IMR-90 (cell line): ENCODE measurements around the gene CXCL8.

Source experiments
- MAFK ChIP-seq: IDR thresholded peaks from 2 replicates; pipeline ENCODE4 v1.6.1; 2012; ENCODE audit warnings: low read depth, low read length, improper control_type of control experiment
- RAD21 ChIP-seq: IDR thresholded peaks from 2 replicates; pipeline ENCODE4 v1.6.1; 2012; ENCODE audit warnings: low read length, improper control_type of control experiment
- RCOR1 ChIP-seq: IDR thresholded peaks from 2 replicates; pipeline ENCODE4 v1.6.1; 2012; ENCODE audit warnings: mild to moderate bottlenecking, low read length, improper control_type of control experiment; ENCODE audit not compliant: insufficient replicate concordance
- TF ChIP-seq, protein P1 (sequence below): conservative IDR thresholded peaks from 2 replicates; pipeline ENCODE4 v1.5.1; 2012; ENCODE audit warnings: mild to moderate bottlenecking, low read depth, low read length, improper control_type of control experiment
- TF ChIP-seq, protein P2 (sequence below): fragments of 150-350 bp; IDR thresholded peaks from 2 replicates; pipeline ENCODE4 v1.6.1; 2017; ENCODE audit warnings: mild to moderate bottlenecking, antibody characterized with exemption, low read length, low read depth

DNA sequence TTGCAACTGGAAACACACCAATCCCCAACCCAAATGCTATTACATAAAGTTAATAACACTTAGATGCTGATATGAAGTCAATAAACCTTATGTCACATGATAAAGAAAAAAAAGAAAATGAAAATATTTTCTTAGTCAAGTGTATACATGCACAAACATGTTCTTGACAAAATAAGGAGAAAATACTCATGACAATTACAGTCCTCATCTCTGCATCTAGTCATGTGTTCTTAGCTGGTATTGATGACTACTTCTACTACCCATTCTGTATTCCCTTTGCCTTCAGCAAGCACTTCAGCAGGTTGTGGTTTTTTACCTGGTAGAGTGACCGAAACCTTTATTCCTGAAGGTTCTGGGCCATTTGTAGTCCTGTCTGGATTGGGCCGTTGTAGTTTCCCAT lies 24.9 kb downstream of the CXCL8 start:
- TF ChIP-seq, protein P1, sequence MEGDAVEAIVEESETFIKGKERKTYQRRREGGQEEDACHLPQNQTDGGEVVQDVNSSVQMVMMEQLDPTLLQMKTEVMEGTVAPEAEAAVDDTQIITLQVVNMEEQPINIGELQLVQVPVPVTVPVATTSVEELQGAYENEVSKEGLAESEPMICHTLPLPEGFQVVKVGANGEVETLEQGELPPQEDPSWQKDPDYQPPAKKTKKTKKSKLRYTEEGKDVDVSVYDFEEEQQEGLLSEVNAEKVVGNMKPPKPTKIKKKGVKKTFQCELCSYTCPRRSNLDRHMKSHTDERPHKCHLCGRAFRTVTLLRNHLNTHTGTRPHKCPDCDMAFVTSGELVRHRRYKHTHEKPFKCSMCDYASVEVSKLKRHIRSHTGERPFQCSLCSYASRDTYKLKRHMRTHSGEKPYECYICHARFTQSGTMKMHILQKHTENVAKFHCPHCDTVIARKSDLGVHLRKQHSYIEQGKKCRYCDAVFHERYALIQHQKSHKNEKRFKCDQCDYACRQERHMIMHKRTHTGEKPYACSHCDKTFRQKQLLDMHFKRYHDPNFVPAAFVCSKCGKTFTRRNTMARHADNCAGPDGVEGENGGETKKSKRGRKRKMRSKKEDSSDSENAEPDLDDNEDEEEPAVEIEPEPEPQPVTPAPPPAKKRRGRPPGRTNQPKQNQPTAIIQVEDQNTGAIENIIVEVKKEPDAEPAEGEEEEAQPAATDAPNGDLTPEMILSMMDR = no peak
- TF ChIP-seq RCOR1 (no peak), MAFK (no peak), RAD21 (no peak)
- TF ChIP-seq, protein P2, sequence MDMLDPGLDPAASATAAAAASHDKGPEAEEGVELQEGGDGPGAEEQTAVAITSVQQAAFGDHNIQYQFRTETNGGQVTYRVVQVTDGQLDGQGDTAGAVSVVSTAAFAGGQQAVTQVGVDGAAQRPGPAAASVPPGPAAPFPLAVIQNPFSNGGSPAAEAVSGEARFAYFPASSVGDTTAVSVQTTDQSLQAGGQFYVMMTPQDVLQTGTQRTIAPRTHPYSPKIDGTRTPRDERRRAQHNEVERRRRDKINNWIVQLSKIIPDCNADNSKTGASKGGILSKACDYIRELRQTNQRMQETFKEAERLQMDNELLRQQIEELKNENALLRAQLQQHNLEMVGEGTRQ = no peak
